Breast epithelium (tissue), 3 donors: ENCODE data around the gene FNDC10.

Experiments used
- POLR2A ChIP-seq: fragments of 450-650 bp; IDR thresholded peaks from one replicate; pipeline ENCODE4 v1.6.1; 2016; ENCODE audit warnings: antibody characterized with exemption, mild to moderate bottlenecking, moderate library complexity
- TF ChIP-seq, protein P1 (sequence below), 3 donors: fragments of 450-650 bp; IDR thresholded peaks; one replicate each; pipeline ENCODE4 v1.5.1; 2016 to 2017; ENCODE audit warnings: antibody characterized with exemption in 3 of 3, mild to moderate bottlenecking in 3 of 3, moderate library complexity in 3 of 3

DNA sequence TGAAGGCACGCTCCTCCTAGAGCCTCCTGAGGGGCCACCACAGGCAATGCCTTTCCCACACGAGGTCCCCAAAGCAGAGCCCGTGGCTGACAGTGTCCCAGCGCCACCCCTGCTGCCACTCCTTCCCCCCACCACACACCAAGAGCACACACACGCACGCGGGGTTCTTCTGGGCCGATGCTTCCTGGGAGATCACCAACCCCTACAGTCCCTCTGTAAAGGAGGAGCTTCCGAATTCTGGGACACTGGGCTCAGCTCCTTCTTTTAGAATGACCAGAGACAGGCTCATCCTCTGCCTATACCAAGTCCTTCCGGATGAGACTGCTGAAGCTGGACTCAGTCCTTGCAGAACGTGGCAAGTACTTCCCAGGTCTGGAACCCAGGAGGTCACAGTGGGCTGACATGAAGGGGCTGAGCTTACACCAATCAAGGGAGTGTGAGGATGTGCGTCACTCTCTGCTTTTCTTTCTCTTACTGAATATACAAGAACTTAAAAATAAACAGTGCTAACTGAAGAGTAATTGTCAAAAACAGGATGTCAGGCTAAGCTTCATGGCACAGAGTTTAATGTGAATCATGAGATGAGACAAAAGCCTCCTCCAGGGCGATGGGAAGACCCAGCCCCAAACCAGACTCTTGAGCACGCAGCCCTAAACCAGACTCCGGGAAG, 38.0 kb downstream of the FNDC10 start:
- TF ChIP-seq POLR2A: no peak
- TF ChIP-seq, protein P1, sequence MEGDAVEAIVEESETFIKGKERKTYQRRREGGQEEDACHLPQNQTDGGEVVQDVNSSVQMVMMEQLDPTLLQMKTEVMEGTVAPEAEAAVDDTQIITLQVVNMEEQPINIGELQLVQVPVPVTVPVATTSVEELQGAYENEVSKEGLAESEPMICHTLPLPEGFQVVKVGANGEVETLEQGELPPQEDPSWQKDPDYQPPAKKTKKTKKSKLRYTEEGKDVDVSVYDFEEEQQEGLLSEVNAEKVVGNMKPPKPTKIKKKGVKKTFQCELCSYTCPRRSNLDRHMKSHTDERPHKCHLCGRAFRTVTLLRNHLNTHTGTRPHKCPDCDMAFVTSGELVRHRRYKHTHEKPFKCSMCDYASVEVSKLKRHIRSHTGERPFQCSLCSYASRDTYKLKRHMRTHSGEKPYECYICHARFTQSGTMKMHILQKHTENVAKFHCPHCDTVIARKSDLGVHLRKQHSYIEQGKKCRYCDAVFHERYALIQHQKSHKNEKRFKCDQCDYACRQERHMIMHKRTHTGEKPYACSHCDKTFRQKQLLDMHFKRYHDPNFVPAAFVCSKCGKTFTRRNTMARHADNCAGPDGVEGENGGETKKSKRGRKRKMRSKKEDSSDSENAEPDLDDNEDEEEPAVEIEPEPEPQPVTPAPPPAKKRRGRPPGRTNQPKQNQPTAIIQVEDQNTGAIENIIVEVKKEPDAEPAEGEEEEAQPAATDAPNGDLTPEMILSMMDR (IDR thresholded peaks at IDR 0.05): no peak
